Retinal pigment epithelial cell (primary cell): ENCODE results near the gene NPAS4.
"Not testable (repeated sequence)": the region's sequence is repeated elsewhere in the genome, so short reads cannot be mapped to it uniquely, and the experiment has no call there.

ENCODE experiments used
- DNase-seq: peaks from one replicate; pipeline ENCODE4 v3.0.0-alpha.2; 2010; ENCODE audit warnings: low read depth
- H3K4me3 ChIP-seq: 2 replicates; pipeline ENCODE4 v1.5.1; 2011; ENCODE audit warnings: mild to moderate bottlenecking, low read length, control low read depth, moderate library complexity
- TF ChIP-seq, protein P1 (sequence below): conservative IDR thresholded peaks from 2 replicates; pipeline ENCODE4 v1.5.1; 2011; ENCODE audit warnings: low read depth, low read length, control low read depth, inconsistent platforms

The NPAS4 gene

GRCh38 chr11:66420671-66421476 is at the start of gene NPAS4:
Gene NPAS4, plus strand, starts transcription at chr11:66421035. Its CDS starts 145 bp downstream, at chr11:66421180.
- H3K4me3 ChIP-seq: no peak within 1 kb of the TSS
- no peak for DNase-seq
- TF ChIP-seq, protein P1, sequence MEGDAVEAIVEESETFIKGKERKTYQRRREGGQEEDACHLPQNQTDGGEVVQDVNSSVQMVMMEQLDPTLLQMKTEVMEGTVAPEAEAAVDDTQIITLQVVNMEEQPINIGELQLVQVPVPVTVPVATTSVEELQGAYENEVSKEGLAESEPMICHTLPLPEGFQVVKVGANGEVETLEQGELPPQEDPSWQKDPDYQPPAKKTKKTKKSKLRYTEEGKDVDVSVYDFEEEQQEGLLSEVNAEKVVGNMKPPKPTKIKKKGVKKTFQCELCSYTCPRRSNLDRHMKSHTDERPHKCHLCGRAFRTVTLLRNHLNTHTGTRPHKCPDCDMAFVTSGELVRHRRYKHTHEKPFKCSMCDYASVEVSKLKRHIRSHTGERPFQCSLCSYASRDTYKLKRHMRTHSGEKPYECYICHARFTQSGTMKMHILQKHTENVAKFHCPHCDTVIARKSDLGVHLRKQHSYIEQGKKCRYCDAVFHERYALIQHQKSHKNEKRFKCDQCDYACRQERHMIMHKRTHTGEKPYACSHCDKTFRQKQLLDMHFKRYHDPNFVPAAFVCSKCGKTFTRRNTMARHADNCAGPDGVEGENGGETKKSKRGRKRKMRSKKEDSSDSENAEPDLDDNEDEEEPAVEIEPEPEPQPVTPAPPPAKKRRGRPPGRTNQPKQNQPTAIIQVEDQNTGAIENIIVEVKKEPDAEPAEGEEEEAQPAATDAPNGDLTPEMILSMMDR: no peak

DNA sequence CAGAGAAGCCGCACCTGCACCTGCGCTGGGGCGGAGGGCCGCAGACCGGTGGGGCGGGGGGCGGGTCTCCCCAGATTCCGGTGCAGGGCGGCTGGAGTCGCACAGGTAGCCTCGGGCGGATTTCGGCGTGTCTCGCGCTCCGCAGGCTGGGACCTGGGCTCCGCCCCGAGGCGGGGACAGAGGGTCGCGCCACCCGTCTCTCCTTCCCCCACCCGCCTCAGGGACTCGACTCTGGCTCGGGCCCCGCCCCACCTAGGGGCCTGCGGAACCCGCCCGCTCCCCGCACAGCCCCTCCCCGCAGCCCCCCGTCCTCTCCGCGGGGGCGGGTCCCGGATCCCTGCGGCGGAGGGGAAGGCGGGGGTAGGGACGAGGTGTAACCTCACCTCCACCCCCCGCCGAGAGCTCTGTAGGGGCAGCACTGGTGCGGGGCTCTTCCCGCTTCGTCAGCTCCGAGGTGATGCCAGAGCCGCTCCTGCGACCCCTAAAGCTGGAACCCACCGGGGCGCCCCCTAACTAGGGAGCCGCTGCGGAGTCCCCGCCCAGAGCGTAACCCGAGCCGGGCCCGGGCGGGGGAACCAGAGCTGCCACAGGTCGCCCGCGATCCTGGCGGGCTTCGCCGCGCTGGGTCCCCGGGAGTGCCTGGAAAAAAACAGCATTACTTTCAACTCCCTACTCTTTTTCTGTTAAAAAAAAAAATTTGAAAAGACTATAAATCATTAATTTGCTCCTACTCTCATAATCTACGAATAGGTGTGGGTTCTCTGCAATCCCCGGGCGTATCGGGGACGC is 49.0 kb upstream of the NPAS4 start, which contains the start of gene SLC29A2:
Gene SLC29A2, minus strand, starts transcription at position 134 of the 789 bp plus-strand sequence. CDS start 169 bp downstream, outside the sequence.
- TF ChIP-seq, protein P1: peak; percentile 1
- DNase-seq: no peak
- peak within 1 kb of the TSS; percentile 69 for H3K4me3 ChIP-seq

DNA sequence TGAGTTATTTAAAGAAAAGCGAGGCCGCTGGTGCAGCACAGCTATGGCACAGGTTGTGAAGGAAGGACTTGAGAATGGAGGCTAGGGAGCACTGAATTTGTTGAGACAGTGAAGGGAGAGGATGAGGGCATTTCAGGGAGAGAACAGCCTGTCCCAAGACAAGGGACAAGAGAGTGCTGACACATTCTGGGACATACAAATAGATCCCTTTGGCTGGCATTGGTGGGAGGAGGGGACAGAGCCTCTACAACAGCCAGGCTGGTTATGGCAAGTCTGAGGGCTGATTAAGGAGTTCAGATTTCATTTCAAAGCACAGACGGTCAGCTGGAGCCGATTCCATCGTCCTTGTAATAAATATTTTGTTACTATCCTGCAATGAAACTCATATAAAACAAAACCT is 47.6 kb upstream of the NPAS4 start:
- TF ChIP-seq, protein P1: no peak
- no peak for DNase-seq
- H3K4me3 ChIP-seq: no peak overlapping the region

GRCh38 chr11:66373690-66374287 is 47.0 kb upstream of the NPAS4 start:
- not testable (repeated sequence) for H3K4me3 ChIP-seq, DNase-seq

GRCh38 chr11:66380264-66380663 is 40.6 kb upstream of the NPAS4 start:
- H3K4me3 ChIP-seq, DNase-seq: not testable (repeated sequence)

- not testable (repeated sequence) for DNase-seq, H3K4me3 ChIP-seq
Measured at GRCh38 chr11:66384316-66384715, 36.5 kb upstream of the NPAS4 start.

- TF ChIP-seq, protein P1: peak; percentile 98
- H3K4me3 ChIP-seq: peak overlapping the region; percentile 39
- DNase-seq: peak; percentile 26
Measured at GRCh38 chr11:66386171-66387069, 34.4 kb upstream of the NPAS4 start.

DNA sequence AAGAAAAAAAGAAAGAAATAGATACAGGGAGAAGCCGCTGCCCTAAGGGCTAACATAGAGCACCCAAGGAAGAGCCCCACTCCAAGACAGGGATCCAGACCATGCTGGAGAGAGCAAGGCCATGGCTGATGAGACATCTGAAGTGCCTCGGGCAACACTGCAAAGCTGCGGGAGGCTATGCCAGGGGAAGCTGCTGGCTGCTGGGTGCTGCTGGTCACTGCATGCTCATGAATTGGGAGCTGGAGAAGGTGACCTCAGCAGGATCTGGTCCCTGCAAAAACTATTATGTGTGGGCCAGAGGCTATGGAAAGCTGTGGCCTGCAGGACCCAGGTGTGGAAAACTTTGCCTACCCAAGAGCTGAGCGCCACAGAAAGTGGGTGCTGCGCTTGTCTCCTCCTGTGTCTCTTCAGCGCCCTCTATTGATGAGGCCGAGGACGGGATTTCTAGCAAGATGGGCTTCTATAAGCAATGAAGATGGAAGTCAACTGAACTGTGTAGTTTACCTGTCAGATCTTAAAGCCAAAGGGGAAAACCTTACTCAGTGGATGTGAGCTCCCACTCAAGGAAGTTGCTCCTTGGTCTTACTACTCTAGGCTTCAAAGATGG is 32.0 kb upstream of the NPAS4 start:
- TF ChIP-seq, protein P1: peak; percentile 87
- no peak overlapping the region for H3K4me3 ChIP-seq
- no peak for DNase-seq
